Endothelial cell (in vitro differentiated cells): ENCODE measurements around the gene OFD1. TPM values are rescaled to one million over a fixed set of nuclear protein-coding genes. Genes with fewer than 3 reads are reported as not detected.
A peak's percentile ranks its signal among the peaks of the same experiment; 100 is the strongest.
"Not testable (repeated sequence)": the region's sequence is repeated elsewhere in the genome, so short reads cannot be mapped to it uniquely, and the experiment has no call there.

Experiments used
- DNase-seq: peaks from one replicate; pipeline ENCODE4 v3.0.0; 2021; ENCODE audit warnings: low spot score
- H3K27ac Mint-ChIP-seq: one replicate; pipeline ENCODE4 v1.8.0; 2021; ENCODE audit warnings: mixed read lengths, inconsistent platforms; ENCODE audit not compliant: unreplicated experiment
- H3K27me3 Mint-ChIP-seq: one replicate; pipeline ENCODE4 v1.8.0; 2021; ENCODE audit warnings: mild to moderate bottlenecking, moderate library complexity, mixed read lengths, inconsistent platforms; ENCODE audit not compliant: unreplicated experiment
- H3K36me3 Mint-ChIP-seq: one replicate; pipeline ENCODE4 v1.8.0; 2021; ENCODE audit warnings: mild to moderate bottlenecking, low read depth, mixed read lengths, inconsistent platforms; ENCODE audit not compliant: unreplicated experiment
- H3K4me1 Mint-ChIP-seq: one replicate; pipeline ENCODE4 v1.8.0; 2021; ENCODE audit warnings: mild to moderate bottlenecking, mixed read lengths, inconsistent platforms; ENCODE audit not compliant: unreplicated experiment
- H3K4me3 Mint-ChIP-seq: one replicate; pipeline ENCODE4 v1.8.0; 2021; ENCODE audit warnings: mild to moderate bottlenecking, mixed read lengths, inconsistent platforms; ENCODE audit not compliant: unreplicated experiment
- H3K9me3 Mint-ChIP-seq: one replicate; pipeline ENCODE4 v1.8.0; 2021; ENCODE audit warnings: mixed read lengths, inconsistent platforms; ENCODE audit not compliant: unreplicated experiment
- CTCF ChIP-seq: fragments of 200-600 bp; sonication (generic); IDR thresholded peaks from one replicate; pipeline ENCODE4 v1.5.0; 2021; ENCODE audit warnings: antibody characterized with exemption; ENCODE audit not compliant: unreplicated experiment
- total RNA-seq: library from RNA; stranded (reverse); fragmentation: NEBNext Ultra II Directional; extraction: Animal tissue kit (Norgen Biotek cat#: 25700); gene quantifications from one replicate; pipeline ENCODE4 v1.2.1, GENCODE V29; 2021; ENCODE audit not compliant: unreplicated experiment

The OFD1 gene
- total RNA-seq, 1 donor from 2014 or later, result 17.7 TPM

GRCh38 chrX:13717700-13718472 is 16.7 kb upstream of the OFD1 start:
- Mint-ChIP-seq H3K4me3 (no peak overlapping the region), H3K27ac (peak overlapping the region; percentile 36)
- no peak for DNase-seq

GRCh38 chrX:13719192-13719856 is 15.2 kb upstream of the OFD1 start:
- no peak for TF ChIP-seq CTCF
- no peak for DNase-seq
- Mint-ChIP-seq H3K4me3 (no peak overlapping the region), H3K36me3 (peaks cover 10% of the 10 kb centered on the region), H3K9me3 (no peaks in the 10 kb centered on the region), H3K27ac (peak overlapping the region; percentile 18), H3K27me3 (peaks cover 2% of the 10 kb centered on the region), H3K4me1 (peaks cover 5% of the 10 kb centered on the region)

More at GRCh38 chrX:13717700-13718472, 16.7 kb upstream of the OFD1 start:
- Mint-ChIP-seq H3K9me3 (no peaks in the 10 kb centered on the region), H3K27me3 (no peaks in the 10 kb centered on the region), H3K4me1 (no peaks in the 10 kb centered on the region), H3K36me3 (no peaks in the 10 kb centered on the region)
- no peak for TF ChIP-seq CTCF

- Mint-ChIP-seq H3K27ac (no peak overlapping the region), H3K36me3 (peaks cover 10% of the 10 kb centered on the region), H3K9me3 (no peaks in the 10 kb centered on the region), H3K4me3 (no peak overlapping the region), H3K27me3 (peaks cover 2% of the 10 kb centered on the region), H3K4me1 (peaks cover 5% of the 10 kb centered on the region)
- TF ChIP-seq CTCF, result no peak
- no peak for DNase-seq
Observed at GRCh38 chrX:13721371-13721770, 13.2 kb upstream of the OFD1 start.

- Mint-ChIP-seq H3K27ac (no peak overlapping the region), H3K36me3 (peaks cover 10% of the 10 kb centered on the region)
- TF ChIP-seq CTCF, result no peak
Observed at GRCh38 chrX:13721819-13722519, 12.6 kb upstream of the OFD1 start.

GRCh38 chrX:13724878-13725277 is 9.7 kb upstream of the OFD1 start:
- H3K4me1 Mint-ChIP-seq, DNase-seq, H3K27ac Mint-ChIP-seq, H3K36me3 Mint-ChIP-seq, H3K4me3 Mint-ChIP-seq, H3K27me3 Mint-ChIP-seq, H3K9me3 Mint-ChIP-seq: not testable (repeated sequence)

More at GRCh38 chrX:13721819-13722519, 12.6 kb upstream of the OFD1 start:
- Mint-ChIP-seq H3K9me3 (no peaks in the 10 kb centered on the region), H3K4me3 (no peak overlapping the region), H3K4me1 (peaks cover 5% of the 10 kb centered on the region), H3K27me3 (peaks cover 2% of the 10 kb centered on the region)
- DNase-seq, result no peak

GRCh38 chrX:13726583-13726982 is 8.0 kb upstream of the OFD1 start:
- H3K36me3 Mint-ChIP-seq, result peaks cover 13% of the 10 kb centered on the region
- H3K4me3 Mint-ChIP-seq, DNase-seq, H3K27ac Mint-ChIP-seq, H3K4me1 Mint-ChIP-seq, H3K27me3 Mint-ChIP-seq, H3K9me3 Mint-ChIP-seq: not testable (repeated sequence)

GRCh38 chrX:13730523-13730922 is 4.0 kb upstream of the OFD1 start:
- H3K9me3 Mint-ChIP-seq, H3K27ac Mint-ChIP-seq, H3K4me3 Mint-ChIP-seq, H3K27me3 Mint-ChIP-seq, H3K36me3 Mint-ChIP-seq, DNase-seq: not testable (repeated sequence)
- peaks cover 16% of the 10 kb centered on the region for H3K4me1 Mint-ChIP-seq
